ENCODE data around the gene BMP2K.

DNA sequence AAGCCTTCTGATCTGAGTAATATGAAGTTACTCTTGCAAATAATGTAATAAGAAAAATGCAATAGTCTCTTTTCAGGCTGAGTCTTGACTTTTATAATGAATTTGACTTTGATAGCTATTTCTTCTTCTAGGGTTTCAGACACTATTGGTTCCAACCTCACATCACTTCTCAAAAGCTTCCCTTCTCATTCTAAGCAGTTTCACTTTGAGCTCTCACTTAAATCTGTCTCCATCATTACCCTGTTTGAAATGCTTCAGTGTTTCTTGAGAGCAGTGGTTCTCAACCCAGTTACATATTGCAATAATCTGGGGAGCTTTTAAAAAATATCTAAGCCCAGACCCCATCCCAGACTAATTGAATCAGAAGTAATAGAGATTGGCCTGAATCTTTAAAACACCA is 40.5 kb upstream of the BMP2K start:
- TF ChIP-seq, protein P1, sequence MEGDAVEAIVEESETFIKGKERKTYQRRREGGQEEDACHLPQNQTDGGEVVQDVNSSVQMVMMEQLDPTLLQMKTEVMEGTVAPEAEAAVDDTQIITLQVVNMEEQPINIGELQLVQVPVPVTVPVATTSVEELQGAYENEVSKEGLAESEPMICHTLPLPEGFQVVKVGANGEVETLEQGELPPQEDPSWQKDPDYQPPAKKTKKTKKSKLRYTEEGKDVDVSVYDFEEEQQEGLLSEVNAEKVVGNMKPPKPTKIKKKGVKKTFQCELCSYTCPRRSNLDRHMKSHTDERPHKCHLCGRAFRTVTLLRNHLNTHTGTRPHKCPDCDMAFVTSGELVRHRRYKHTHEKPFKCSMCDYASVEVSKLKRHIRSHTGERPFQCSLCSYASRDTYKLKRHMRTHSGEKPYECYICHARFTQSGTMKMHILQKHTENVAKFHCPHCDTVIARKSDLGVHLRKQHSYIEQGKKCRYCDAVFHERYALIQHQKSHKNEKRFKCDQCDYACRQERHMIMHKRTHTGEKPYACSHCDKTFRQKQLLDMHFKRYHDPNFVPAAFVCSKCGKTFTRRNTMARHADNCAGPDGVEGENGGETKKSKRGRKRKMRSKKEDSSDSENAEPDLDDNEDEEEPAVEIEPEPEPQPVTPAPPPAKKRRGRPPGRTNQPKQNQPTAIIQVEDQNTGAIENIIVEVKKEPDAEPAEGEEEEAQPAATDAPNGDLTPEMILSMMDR (IDR thresholded peaks at IDR 0.05; ENCODE audit: insufficient read depth, low read depth, low read length): no peak
- no peak for TF ChIP-seq EZH2 (IDR thresholded peaks at IDR 0.05; ENCODE audit: insufficient read depth, low read length)
